ENCODE measurements around the gene NAPEPLD. TPM values are rescaled to one million over a fixed set of nuclear protein-coding genes. Genes with fewer than 3 reads are reported as not detected.

NAPEPLD gene
- total and polyA plus RNA-seq, 2 of the 8 experiments (the other 6 are each of a cell fraction or from before 2014, with no cell fraction given), result 4.2 to 9.9 TPM

- Histone ChIP-seq H3K18ac (ENCODE audit: extremely low read depth, low read length) (no peak overlapping the region), H4K20me1 (replicated peaks in 1 of 2; ENCODE audit: control insufficient read depth in 1 of 2, insufficient read depth in 2 of 2, low read length in 2 of 2) (no peaks in the 10 kb centered on the region), H3K9ac (replicated peaks in 1 of 4; ENCODE audit: extremely low read depth in 1 of 4, low read depth in 3 of 4, low read length in 3 of 4) (no peak overlapping the region), H3K14ac (ENCODE audit: insufficient read length) (no peak overlapping the region), H3K79me2 (ENCODE audit: control insufficient read depth in 1 of 2, insufficient read depth in 2 of 2, low read length in 2 of 2) (no peaks in the 10 kb centered on the region), H4K91ac (replicated peaks; ENCODE audit: insufficient read length, low read length) (no peak overlapping the region), H3K4ac (replicated peaks; ENCODE audit: insufficient read length, low read depth, low read length) (no peak overlapping the region), H3K4me1 (replicated peaks in 1 of 4; ENCODE audit: control insufficient read depth in 3 of 4, insufficient read depth in 4 of 4, low read length in 3 of 4) (no peaks in the 10 kb centered on the region), H3K36me3 (ENCODE audit: control insufficient read depth in 2 of 4, insufficient read depth in 4 of 4, low read length in 3 of 4) (peaks cover 0 to 13% (median 7%) of the 10 kb centered on the region in 4 experiments; a peak in 5 of 8 replicates), H2BK12ac (ENCODE audit: low read depth, low read length) (no peak overlapping the region), H2AK5ac (ENCODE audit: low read depth, low read length) (no peak overlapping the region), H3K4me2 (ENCODE audit: insufficient read depth in 1 of 2, low read depth in 2 of 2, low read length in 2 of 2) (no peak overlapping the region), H3K23me2 (ENCODE audit: low read depth, low read length) (no peaks in the 10 kb centered on the region), H3K27me3 (replicated peaks in 1 of 4; ENCODE audit: control insufficient read depth in 3 of 4, extremely low read depth in 1 of 4, insufficient read depth in 3 of 4, low read length in 3 of 4) (no peaks in the 10 kb centered on the region), H3K4me3 (ENCODE audit: extremely low read depth in 1 of 4, insufficient read depth in 2 of 4, low read depth in 3 of 4, low read length in 4 of 4) (no peak overlapping the region), H3K79me1 (ENCODE audit: low read depth, low read length) (no peaks in the 10 kb centered on the region), H4K8ac (ENCODE audit: extremely low read depth, insufficient read depth, low read length) (no peak overlapping the region), H3K23ac (ENCODE audit: insufficient read length) (no peak overlapping the region), H2BK120ac (replicated peaks; ENCODE audit: low read depth, low read length) (no peak overlapping the region), H2AFZ (ENCODE audit: low read length) (no peak overlapping the region), H3K56ac (replicated peaks; ENCODE audit: insufficient read length, low read depth, low read length) (no peak overlapping the region), H3K9me3 (ENCODE audit: insufficient read depth in 2 of 2, low read depth in 1 of 2, low read length in 1 of 2) (no peaks in the 10 kb centered on the region), H2BK15ac (ENCODE audit: low read length) (no peak overlapping the region), H2BK5ac (ENCODE audit: low read depth, low read length) (no peak overlapping the region), H3K27ac (ENCODE audit: low read depth, low read length) (no peak overlapping the region; the same call in 1 of the 2 replicates), H2BK20ac (ENCODE audit: low read length) (no peak overlapping the region), H4K5ac (ENCODE audit: insufficient read length, low read depth, low read length) (no peak overlapping the region)
- WGBS, 2 experiments (ENCODE audit: extremely low coverage in 1 of 2, insufficient coverage in 1 of 2, insufficient read length in 1 of 2, insufficient replicate concordance in 2 of 2, low coverage in 1 of 2, low lambda C conversion rate in 2 of 2, missing lambda C conversion rate in 1 of 2), result 92% methylated on average over 11 of the region's 11 CpGs; no CpG with 5 or more reads in 1 of the 2 experiments
- DNase-seq (ENCODE audit: low read depth in 1 of 2, low spot score in 2 of 2) (no peak), FAIRE-seq (no peak)
- CTCF ChIA-PET (ENCODE audit: partially characterized antibody), result interaction anchor here (0.7 kb wide), 1 partner anchor 38 kb away, joined by 3 read pairs; no protein-coding TSS in a partner anchor
- POLR2A ChIA-PET (ENCODE audit: partially characterized antibody), result no interaction called here
- TF ChIP-seq SAP30 (IDR thresholded peaks at IDR 0.05; ENCODE audit: insufficient read depth, insufficient replicate concordance, low read length) (no peak), RXRA (IDR thresholded peaks at IDR 0.05; ENCODE audit: insufficient read depth, low read depth, low read length) (no peak), CREB1 (IDR thresholded peaks at IDR 0.05) (no peak), MAFK (IDR thresholded peaks at IDR 0.05; ENCODE audit: low read depth, low read length) (no peak), SIX5 (IDR thresholded peaks at IDR 0.05; ENCODE audit: low read depth, low read length) (no peak), ZNF274 (IDR thresholded peaks at IDR 0.05; ENCODE audit: borderline replicate concordance, extremely low read depth, low read length) (no peak), CHD2 (IDR thresholded peaks at IDR 0.05; ENCODE audit: low read length) (no peak), POU5F1 (IDR thresholded peaks at IDR 0.05; ENCODE audit: low read depth, low read length) (no peak), SIN3A (conservative IDR thresholded peaks at IDR 0.05 in 1 of 2, IDR thresholded peaks at IDR 0.05 in 1 of 2; ENCODE audit: low read depth in 1 of 2, low read length in 2 of 2) (no peak), CBX8 (IDR thresholded peaks at IDR 0.05; ENCODE audit: borderline replicate concordance, low read depth, low read length) (no peak), ATF2 (IDR thresholded peaks at IDR 0.05; ENCODE audit: low read length) (no peak), NANOG (IDR thresholded peaks at IDR 0.05; ENCODE audit: insufficient read depth, low read depth, low read length, poor library complexity, severe bottlenecking) (no peak), SP4 (IDR thresholded peaks at IDR 0.05; ENCODE audit: low read length) (no peak)
Measured at GRCh38 chr7:103119791-103120291, 29.1 kb downstream of the NAPEPLD start.

Data from H1 (cell line).